ENCODE data around the gene FAM98A. TPM values are rescaled to one million over a fixed set of nuclear protein-coding genes. Genes with fewer than 3 reads are reported as not detected.

Gene FAM98A
- total and polyA plus RNA-seq, 2 donors from 2014 or later: 31.3 to 41.2 TPM

DNA sequence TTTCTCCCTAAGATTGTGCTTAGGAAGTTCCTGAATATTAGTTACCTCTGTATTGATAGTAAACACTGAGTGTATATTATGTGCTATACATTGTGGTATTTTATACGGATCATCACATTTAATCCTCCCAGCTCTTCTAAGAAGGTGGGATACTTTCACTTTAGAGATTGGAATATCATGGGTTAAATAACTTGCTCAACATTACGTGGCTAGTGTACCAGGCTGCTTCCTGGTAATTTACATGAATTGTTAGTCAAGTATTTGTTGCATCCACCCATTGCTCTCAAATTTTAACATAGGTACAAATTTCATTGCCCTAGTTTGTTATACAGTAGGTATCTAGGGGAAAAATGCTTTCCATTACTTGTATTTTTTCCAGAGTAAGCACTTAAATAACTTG is 21.4 kb downstream of the FAM98A start:
- H3K4me3 ChIP-seq (ENCODE audit: low read length in 3 of 3): no peak overlapping the region
- FAIRE-seq (no peak), DNase-seq (no peak)
- intact Hi-C loops (cut with DNase I): no loop called here
- TF ChIP-seq CTCF (IDR thresholded peaks at IDR 0.05; ENCODE audit: borderline replicate concordance, extremely low read depth, insufficient read depth): no peak
- H3K9ac ChIP-seq (ENCODE audit: low read length in 3 of 3): no peak overlapping the region
- H3K9me3 ChIP-seq (ENCODE audit: control insufficient read depth in 2 of 3, insufficient read depth in 1 of 3, low read length in 3 of 3): no peaks in the 10 kb centered on the region
- no peak overlapping the region for H3K27ac ChIP-seq (ENCODE audit: low read depth in 2 of 2, low read length in 2 of 2)
- no peaks in the 10 kb centered on the region for H3K27me3 ChIP-seq (ENCODE audit: control insufficient read depth, insufficient read depth, low read length)
- no peaks in the 10 kb centered on the region for H3K4me1 ChIP-seq (ENCODE audit: control insufficient read depth in 2 of 3, insufficient read depth in 2 of 3, low read depth in 1 of 3, low read length in 3 of 3)
- H3K36me3 ChIP-seq (ENCODE audit: control insufficient read depth in 2 of 3, insufficient read depth in 3 of 3, low read length in 3 of 3): no peaks in the 10 kb centered on the region

DNA sequence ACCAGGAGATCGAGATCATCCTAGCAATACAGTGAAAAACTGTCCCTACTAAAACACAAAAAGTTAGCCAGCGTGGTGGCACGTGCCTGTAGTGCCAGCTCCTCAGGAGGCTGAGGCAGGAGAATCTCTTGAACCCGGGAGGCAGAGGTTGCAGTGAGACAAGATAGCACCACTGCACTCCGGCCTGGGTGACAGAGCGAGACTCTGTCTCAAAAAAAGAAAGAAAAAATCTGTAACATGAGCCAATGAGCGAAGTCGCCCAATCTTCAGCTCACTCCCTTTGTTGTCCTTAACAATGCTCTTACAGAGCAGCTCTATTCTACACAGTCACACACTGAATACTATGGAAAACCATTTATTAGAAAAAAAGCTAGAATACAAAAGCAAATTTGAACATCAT is 22.0 kb downstream of the FAM98A start:
- Histone ChIP-seq H3K9me3 (ENCODE audit: control insufficient read depth in 2 of 3, insufficient read depth in 1 of 3, low read length in 3 of 3) (no peaks in the 10 kb centered on the region), H3K9ac (ENCODE audit: low read length in 3 of 3) (no peak overlapping the region), H3K4me3 (ENCODE audit: low read length in 3 of 3) (no peak overlapping the region), H3K4me1 (ENCODE audit: control insufficient read depth in 2 of 3, insufficient read depth in 2 of 3, low read depth in 1 of 3, low read length in 3 of 3) (no peaks in the 10 kb centered on the region), H3K36me3 (ENCODE audit: control insufficient read depth in 2 of 3, insufficient read depth in 3 of 3, low read length in 3 of 3) (no peaks in the 10 kb centered on the region), H3K27me3 (ENCODE audit: control insufficient read depth, insufficient read depth, low read length) (no peaks in the 10 kb centered on the region), H3K27ac (ENCODE audit: low read depth in 2 of 2, low read length in 2 of 2) (no peak overlapping the region)
- TF ChIP-seq CTCF (IDR thresholded peaks at IDR 0.05; ENCODE audit: borderline replicate concordance, extremely low read depth, insufficient read depth): no peak
- FAIRE-seq (no peak), DNase-seq (no peak)
- intact Hi-C loops (cut with DNase I): no loop called here

DNA sequence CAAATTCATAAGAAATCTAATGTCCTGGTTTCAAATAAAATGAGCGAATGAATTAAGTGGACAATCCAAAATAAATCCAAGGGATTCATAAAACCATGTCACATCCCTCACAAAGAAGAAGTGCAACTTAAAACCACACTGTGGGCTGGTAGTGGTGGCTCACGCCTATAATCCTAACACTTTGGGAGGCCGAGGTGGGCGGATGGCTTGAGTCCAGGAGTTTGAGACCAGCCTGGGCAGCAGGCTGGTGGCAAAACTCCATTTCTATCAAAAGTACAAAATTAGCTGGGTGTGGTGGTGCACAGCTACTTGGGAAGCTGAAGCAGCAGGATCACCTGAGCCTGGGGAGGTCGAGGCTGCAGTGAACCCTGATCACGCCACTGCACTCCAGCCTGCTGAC is 25.4 kb downstream of the FAM98A start:
- intact Hi-C loops (cut with DNase I): no loop called here
- DNase-seq (no peak), FAIRE-seq (no peak)
- H3K9ac ChIP-seq (ENCODE audit: low read length in 3 of 3): no peak overlapping the region
- H3K27ac ChIP-seq (ENCODE audit: low read depth in 2 of 2, low read length in 2 of 2): no peak overlapping the region
- H3K27me3 ChIP-seq (ENCODE audit: control insufficient read depth, insufficient read depth, low read length): no peaks in the 10 kb centered on the region
- H3K4me3 ChIP-seq (ENCODE audit: low read length in 3 of 3): no peak overlapping the region
- TF ChIP-seq CTCF (IDR thresholded peaks at IDR 0.05; ENCODE audit: borderline replicate concordance, extremely low read depth, insufficient read depth): no peak
- H3K4me1 ChIP-seq (ENCODE audit: control insufficient read depth in 2 of 3, insufficient read depth in 2 of 3, low read depth in 1 of 3, low read length in 3 of 3): no peaks in the 10 kb centered on the region
- H3K9me3 ChIP-seq (ENCODE audit: control insufficient read depth in 2 of 3, insufficient read depth in 1 of 3, low read length in 3 of 3): no peaks in the 10 kb centered on the region
- no peaks in the 10 kb centered on the region for H3K36me3 ChIP-seq (ENCODE audit: control insufficient read depth in 2 of 3, insufficient read depth in 3 of 3, low read length in 3 of 3)

GRCh38 chr2:33570681-33571080 is 28.4 kb downstream of the FAM98A start:
- TF ChIP-seq CTCF (IDR thresholded peaks at IDR 0.05; ENCODE audit: borderline replicate concordance, extremely low read depth, insufficient read depth): no peak
- no peak overlapping the region for H3K4me3 ChIP-seq (ENCODE audit: low read length in 3 of 3)
- FAIRE-seq (no peak), DNase-seq (no peak)
- no peaks in the 10 kb centered on the region for H3K4me1 ChIP-seq (ENCODE audit: control insufficient read depth in 2 of 3, insufficient read depth in 2 of 3, low read depth in 1 of 3, low read length in 3 of 3)
- no peak overlapping the region for H3K27ac ChIP-seq (ENCODE audit: low read depth in 2 of 2, low read length in 2 of 2)
- H3K27me3 ChIP-seq (ENCODE audit: control insufficient read depth, insufficient read depth, low read length): no peaks in the 10 kb centered on the region
- no peaks in the 10 kb centered on the region for H3K9me3 ChIP-seq (ENCODE audit: control insufficient read depth in 2 of 3, insufficient read depth in 1 of 3, low read length in 3 of 3)
- no peak overlapping the region for H3K9ac ChIP-seq (ENCODE audit: low read length in 3 of 3)
- no peaks in the 10 kb centered on the region for H3K36me3 ChIP-seq (ENCODE audit: control insufficient read depth in 2 of 3, insufficient read depth in 3 of 3, low read length in 3 of 3)
- intact Hi-C loops (cut with DNase I): no loop called here
